OCI-LY7 (cell line): ENCODE measurements around the gene ZNF260. TPM values are rescaled to one million over a fixed set of nuclear protein-coding genes. Genes with fewer than 3 reads are reported as not detected.

Experiments
- BruUV-seq: library from RNA; stranded (reverse); fragments of 400-500 nt; replicated peaks from 2 replicates; lab custom pipeline; 2021; lab: Mats Ljungman, UMichigan
- CTCF ChIA-PET: fragments of 300-600 bp; sonication (Branson Sonifier 250); formaldehyde crosslinking; loops from one replicate; lab custom pipeline; 2022; ENCODE audit warnings: antibody characterized with exemption; ENCODE audit not compliant: unreplicated experiment; lab: Charles Lee
- POLR2A ChIA-PET: fragments of 300-600 bp; sonication (Branson Sonifier 250); formaldehyde crosslinking; loops from one replicate; lab custom pipeline; 2022; ENCODE audit warnings: antibody characterized with exemption; lab: Charles Lee
- DNase-seq: peaks from one replicate; pipeline ENCODE4 v3.0.0-alpha.2; 2015; ENCODE audit warnings: low spot score
- H2AFZ ChIP-seq: fragments of 200-600 bp; sonication (generic), shearing (Covaris generic); 2 replicates; pipeline ENCODE4 v1.6.1; 2014; ENCODE audit warnings: mild to moderate bottlenecking, antibody characterized with exemption, low read length, moderate library complexity
- H3K27ac ChIP-seq: fragments of 200-600 bp; sonication (generic); 2 replicates; pipeline ENCODE4 v1.5.1; 2014; ENCODE audit warnings: mixed run types, low read depth, mild to moderate bottlenecking, moderate library complexity, low read length, inconsistent platforms; ENCODE audit not compliant: poor library complexity, severe bottlenecking
- H3K36me3 ChIP-seq: fragments of 200-600 bp; sonication (generic); 2 replicates; pipeline ENCODE4 v1.6.1; 2014; ENCODE audit warnings: mild to moderate bottlenecking, antibody characterized with exemption, low read length, moderate library complexity, mixed read lengths; ENCODE audit not compliant: insufficient read depth
- H3K4me1 ChIP-seq: fragments of 200-600 bp; sonication (generic); 2 replicates; pipeline ENCODE4 v1.5.1; 2014; ENCODE audit warnings: mild to moderate bottlenecking, low read length; ENCODE audit not compliant: insufficient read depth, poor library complexity, severe bottlenecking
- H3K4me2 ChIP-seq: fragments of 200-600 bp; sonication (generic); 2 replicates; pipeline ENCODE4 v1.6.1; 2014; ENCODE audit warnings: mild to moderate bottlenecking, low read length
- H3K4me3 ChIP-seq: fragments of 200-600 bp; sonication (generic); 2 replicates; pipeline ENCODE4 v1.5.1; 2014; ENCODE audit warnings: mild to moderate bottlenecking, low read depth, low read length; ENCODE audit not compliant: poor library complexity, severe bottlenecking
- H3K79me2 ChIP-seq: fragments of 200-600 bp; sonication (generic); 2 replicates; pipeline ENCODE4 v1.6.1; 2016; ENCODE audit warnings: low read depth, mild to moderate bottlenecking, low read length, moderate library complexity, mixed read lengths; ENCODE audit not compliant: insufficient read depth
- H3K9me2 ChIP-seq: fragments of 200-600 bp; sonication (generic); 2 replicates; pipeline ENCODE4 v1.6.1; 2016; ENCODE audit warnings: mild to moderate bottlenecking, low read length, mixed read lengths; ENCODE audit not compliant: insufficient read depth
- H3K9me3 ChIP-seq: fragments of 200-600 bp; sonication (generic); 2 replicates; pipeline ENCODE4 v1.6.1; 2014; ENCODE audit warnings: mild to moderate bottlenecking, mixed run types, low read length, mixed read lengths
- H4K20me1 ChIP-seq: fragments of 200-600 bp; sonication (generic); 2 replicates; pipeline ENCODE4 v1.6.1; 2014; ENCODE audit warnings: mild to moderate bottlenecking, antibody characterized with exemption, low read length, moderate library complexity, mixed read lengths; ENCODE audit not compliant: insufficient read depth
- EZH2phosphoT487 ChIP-seq: fragments of 200-600 bp; sonication (generic); IDR thresholded peaks from 2 replicates; pipeline ENCODE4 v1.6.1; 2018; ENCODE audit warnings: low read depth, borderline replicate concordance, mild to moderate bottlenecking, mixed run types, antibody characterized with exemption, low read length, moderate library complexity, mixed read lengths
- intact Hi-C: fragments of 100-400 bp; cut with micrococcal nuclease; formaldehyde crosslinking; loops from one replicate; pipeline ENCODE4 v1.10.0; 2022; ENCODE audit not compliant: unreplicated experiment
- total RNA-seq, 2 experiments: library from RNA; depleted of rRNA in 1 of 2; stranded (reverse); fragments of >200 nt in 1 of 2; shearing (Covaris generic) in 1 of 2; gene quantifications; 2 replicates each; pipeline ENCODE4 v1.2.3, GENCODE V29; 2014 to 2022
- TF ChIP-seq, protein P1 (sequence below): fragments of 200-600 bp; sonication (generic); conservative IDR thresholded peaks from 2 replicates; pipeline ENCODE4 v1.5.1; 2014; ENCODE audit warnings: mild to moderate bottlenecking, antibody characterized with exemption, low read length, moderate library complexity, mixed read lengths

Gene ZNF260
- total RNA-seq, 2 experiments from 2014 or later, result 11.1 to 14.5 TPM

DNA sequence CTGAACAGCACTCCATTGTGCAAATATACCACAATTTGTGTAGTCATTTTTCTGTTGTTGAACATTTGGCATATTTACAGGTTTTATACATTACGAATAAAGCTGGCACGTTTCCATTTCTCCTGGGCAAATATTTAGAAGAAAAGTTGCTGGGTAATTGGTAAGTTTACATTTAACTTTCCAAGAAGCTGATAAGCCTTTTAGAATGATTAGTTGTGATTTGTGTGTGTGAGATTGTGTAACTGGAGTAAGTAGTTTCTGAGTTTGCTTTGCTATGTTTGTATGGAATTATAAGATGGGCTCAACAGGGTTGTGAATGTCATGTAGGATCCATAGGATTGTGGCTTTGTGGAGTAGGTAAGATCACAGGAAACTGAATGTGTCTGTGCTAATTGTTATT lies 46.7 kb upstream of the ZNF260 start:
- TSS peak; percentile 69 for BruUV-seq
- peaks cover 19% of the 10 kb centered on the region for H3K4me1 ChIP-seq
- no peak overlapping the region for H2AFZ ChIP-seq
- peaks cover 33% of the 10 kb centered on the region; the same call in 1 of the 2 replicates for H3K9me3 ChIP-seq
- H3K4me3 ChIP-seq, result peak overlapping the region; percentile 91
- peak overlapping the region; percentile 71 for H3K4me2 ChIP-seq
- no peaks in the 10 kb centered on the region for H4K20me1 ChIP-seq
- intact Hi-C loops, result loop anchor here (5.0 kb wide), 3 partner anchors 82 to 893 kb away; partner anchors contain the start of genes ZNF567, ZNF569 and ZNF570
- H3K27ac ChIP-seq, result no peak overlapping the region
- CTCF ChIA-PET, result no interaction called here
- H3K9me2 ChIP-seq, result no peaks in the 10 kb centered on the region
- peaks cover 70% of the 10 kb centered on the region for H3K36me3 ChIP-seq
- no peak for DNase-seq
- H3K79me2 ChIP-seq, result peaks cover 30% of the 10 kb centered on the region; the same call in 1 of the 2 replicates
- POLR2A ChIA-PET, result interaction anchor here (1.1 kb wide), 1 partner anchor 11 kb away, joined by 3 read pairs; no protein-coding TSS in a partner anchor
- TF ChIP-seq, protein P1, sequence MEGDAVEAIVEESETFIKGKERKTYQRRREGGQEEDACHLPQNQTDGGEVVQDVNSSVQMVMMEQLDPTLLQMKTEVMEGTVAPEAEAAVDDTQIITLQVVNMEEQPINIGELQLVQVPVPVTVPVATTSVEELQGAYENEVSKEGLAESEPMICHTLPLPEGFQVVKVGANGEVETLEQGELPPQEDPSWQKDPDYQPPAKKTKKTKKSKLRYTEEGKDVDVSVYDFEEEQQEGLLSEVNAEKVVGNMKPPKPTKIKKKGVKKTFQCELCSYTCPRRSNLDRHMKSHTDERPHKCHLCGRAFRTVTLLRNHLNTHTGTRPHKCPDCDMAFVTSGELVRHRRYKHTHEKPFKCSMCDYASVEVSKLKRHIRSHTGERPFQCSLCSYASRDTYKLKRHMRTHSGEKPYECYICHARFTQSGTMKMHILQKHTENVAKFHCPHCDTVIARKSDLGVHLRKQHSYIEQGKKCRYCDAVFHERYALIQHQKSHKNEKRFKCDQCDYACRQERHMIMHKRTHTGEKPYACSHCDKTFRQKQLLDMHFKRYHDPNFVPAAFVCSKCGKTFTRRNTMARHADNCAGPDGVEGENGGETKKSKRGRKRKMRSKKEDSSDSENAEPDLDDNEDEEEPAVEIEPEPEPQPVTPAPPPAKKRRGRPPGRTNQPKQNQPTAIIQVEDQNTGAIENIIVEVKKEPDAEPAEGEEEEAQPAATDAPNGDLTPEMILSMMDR, result no peak
- TF ChIP-seq EZH2phosphoT487, result no peak

DNA sequence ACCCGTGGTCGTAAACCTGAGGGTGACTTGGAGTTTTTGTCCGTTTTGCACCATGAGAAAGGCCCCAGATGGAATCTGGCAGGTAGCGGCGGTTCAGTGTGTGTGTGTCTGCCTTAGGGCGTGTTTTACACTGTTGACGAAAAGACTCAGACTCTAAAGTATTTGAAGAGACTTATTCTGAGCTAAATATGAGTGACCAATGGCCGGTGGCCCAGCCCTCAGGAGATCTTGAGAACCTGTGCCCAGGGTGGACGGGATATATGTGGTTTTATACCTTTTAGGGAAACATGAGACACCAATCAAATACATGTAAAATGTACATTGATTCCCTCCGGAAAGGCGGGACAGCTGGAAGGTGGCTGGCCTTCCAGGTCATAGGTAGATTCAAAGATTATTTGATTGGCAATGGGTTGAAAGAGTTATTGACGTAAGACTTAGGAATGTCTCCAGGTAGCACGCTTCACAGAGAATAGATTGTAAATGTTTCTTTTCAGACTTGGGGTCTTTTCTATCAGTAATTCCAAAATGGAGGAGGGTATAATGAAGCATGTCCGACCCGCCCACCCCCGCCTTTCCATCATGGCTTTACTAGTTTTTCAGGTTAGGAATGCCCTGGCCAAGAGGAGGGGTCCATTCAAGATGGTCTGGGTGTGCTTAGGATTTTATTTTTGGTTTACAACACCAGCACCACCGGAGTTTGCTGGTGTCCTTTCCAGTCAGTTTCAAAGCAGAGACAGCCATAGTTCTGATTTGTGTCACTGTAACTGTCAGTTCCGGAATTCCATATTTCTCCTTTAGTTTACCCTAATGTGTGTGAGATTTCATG lies 46.0 kb upstream of the ZNF260 start:
- Histone ChIP-seq H3K9me2 (no peaks in the 10 kb centered on the region), H4K20me1 (no peaks in the 10 kb centered on the region), H2AFZ (peak overlapping the region; percentile 65), H3K4me3 (peak overlapping the region; percentile 91), H3K9me3 (peaks cover 28% of the 10 kb centered on the region; the same call in 1 of the 2 replicates), H3K4me1 (peaks cover 19% of the 10 kb centered on the region), H3K4me2 (peak overlapping the region; percentile 71), H3K36me3 (peaks cover 70% of the 10 kb centered on the region), H3K27ac (peak overlapping the region; percentile 35), H3K79me2 (peaks cover 30% of the 10 kb centered on the region; the same call in 1 of the 2 replicates)
- TF ChIP-seq, protein P1, result no peak
- TF ChIP-seq EZH2phosphoT487, result no peak
- intact Hi-C loops, result loop anchor here (2.0 to 5.0 kb wide), 5 partner anchors 45 to 893 kb away; partner anchors contain the start of genes ZNF260, ZNF420, ZNF567 and ZNF569
- ChIA-PET CTCF (no interaction called here), POLR2A (interaction anchor here (1.1 kb wide), 1 partner anchor 12 kb away, joined by 3 read pairs; no protein-coding TSS in a partner anchor)
- BruUV-seq, result no TSS peak
- no peak for DNase-seq
